Measurements from ENCODE around the gene CAPN11. TPM values are rescaled to one million over a fixed set of nuclear protein-coding genes. Genes with fewer than 3 reads are reported as not detected.

Gene CAPN11
- total and polyA plus RNA-seq, 2 of the 4 experiments (the other 2 are of a cell fraction), result not detected

DNA sequence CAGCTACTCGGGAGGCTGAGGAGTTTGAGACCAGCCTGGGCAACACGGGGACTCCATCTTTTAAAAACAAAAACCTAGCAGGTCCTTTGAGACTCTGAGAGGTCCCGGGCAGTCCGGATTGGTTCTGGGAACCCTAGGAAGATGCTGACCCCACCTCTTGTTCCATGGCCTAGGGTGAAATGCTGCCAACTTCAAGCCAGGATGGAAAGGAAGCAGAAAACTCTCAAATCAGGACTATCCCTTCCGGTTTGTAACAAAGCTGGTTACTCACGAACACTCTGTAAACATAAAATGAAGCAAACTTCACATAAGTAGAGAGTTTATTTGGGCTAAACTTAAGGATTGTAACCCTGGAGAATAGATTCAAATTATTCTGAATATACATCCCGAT lies 28.0 kb downstream of the CAPN11 start:
- ATAC-seq (ENCODE audit: low read depth) (no peak), DNase-seq (no peak)
- no peak overlapping the region for H2BK5ac ChIP-seq (ENCODE audit: low read depth, low read length, poor library complexity, severe bottlenecking)
- ChIA-PET POLR2A (ENCODE audit: unreplicated experiment) (no interaction called here), CTCF (interaction anchor here (0.6 kb wide), 2 partner anchors 10 to 30 kb away, joined by 3 to 9 read pairs; no protein-coding TSS in a partner anchor)
- H4K91ac ChIP-seq (ENCODE audit: insufficient read depth, low read depth, low read length), result no peak overlapping the region
- dilution Hi-C loops (cut with HindIII; ENCODE audit: low sequenced_read_pairs, unreplicated experiment), result no loop called here
- H3K9ac ChIP-seq (ENCODE audit: low read depth, low read length), result no peak overlapping the region
- 100% methylated on average over 2 of the region's 7 CpGs; no CpG with 5 or more reads in 1 of the 2 experiments for WGBS, 2 experiments (ENCODE audit: extremely low coverage in 2 of 2, insufficient read length in 1 of 2)
- H3K27ac ChIP-seq (ENCODE audit: insufficient read depth, low read length), result no peak overlapping the region
- H3K14ac ChIP-seq (replicated peaks; ENCODE audit: low read depth, low read length), result no peak overlapping the region
- H3K79me1 ChIP-seq (ENCODE audit: low read depth in 1 of 2, low read length in 2 of 2), result no peaks in the 10 kb centered on the region
- H2AFZ ChIP-seq (replicated peaks; ENCODE audit: low read length, poor library complexity), result no peak overlapping the region
- TF ChIP-seq CHD1 (IDR thresholded peaks at IDR 0.05; ENCODE audit: low read depth, low read length) (no peak), MAFK (IDR thresholded peaks at IDR 0.05; ENCODE audit: low read depth, low read length) (no peak), POLR2A (IDR thresholded peaks at IDR 0.05; ENCODE audit: low read depth, low read length) (no peak), USF2 (IDR thresholded peaks at IDR 0.05; ENCODE audit: low read depth, low read length) (no peak), SMC3 (IDR thresholded peaks at IDR 0.05; ENCODE audit: low read depth, low read length) (no peak), RAD21 (IDR thresholded peaks at IDR 0.05; ENCODE audit: low read length) (no peak), CEBPB (IDR thresholded peaks at IDR 0.05; ENCODE audit: low read depth, low read length) (no peak)
- TF ChIP-seq, protein P1, sequence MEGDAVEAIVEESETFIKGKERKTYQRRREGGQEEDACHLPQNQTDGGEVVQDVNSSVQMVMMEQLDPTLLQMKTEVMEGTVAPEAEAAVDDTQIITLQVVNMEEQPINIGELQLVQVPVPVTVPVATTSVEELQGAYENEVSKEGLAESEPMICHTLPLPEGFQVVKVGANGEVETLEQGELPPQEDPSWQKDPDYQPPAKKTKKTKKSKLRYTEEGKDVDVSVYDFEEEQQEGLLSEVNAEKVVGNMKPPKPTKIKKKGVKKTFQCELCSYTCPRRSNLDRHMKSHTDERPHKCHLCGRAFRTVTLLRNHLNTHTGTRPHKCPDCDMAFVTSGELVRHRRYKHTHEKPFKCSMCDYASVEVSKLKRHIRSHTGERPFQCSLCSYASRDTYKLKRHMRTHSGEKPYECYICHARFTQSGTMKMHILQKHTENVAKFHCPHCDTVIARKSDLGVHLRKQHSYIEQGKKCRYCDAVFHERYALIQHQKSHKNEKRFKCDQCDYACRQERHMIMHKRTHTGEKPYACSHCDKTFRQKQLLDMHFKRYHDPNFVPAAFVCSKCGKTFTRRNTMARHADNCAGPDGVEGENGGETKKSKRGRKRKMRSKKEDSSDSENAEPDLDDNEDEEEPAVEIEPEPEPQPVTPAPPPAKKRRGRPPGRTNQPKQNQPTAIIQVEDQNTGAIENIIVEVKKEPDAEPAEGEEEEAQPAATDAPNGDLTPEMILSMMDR (conservative IDR thresholded peaks at IDR 0.05; ENCODE audit: low read depth, low read length), result no peak
- H3K4me1 ChIP-seq (ENCODE audit: control insufficient read depth, insufficient read depth, low read length), result no peaks in the 10 kb centered on the region
- H4K5ac ChIP-seq (ENCODE audit: low read depth, low read length), result no peak overlapping the region
- no peak overlapping the region for H2AK5ac ChIP-seq (ENCODE audit: low read depth, low read length)
- no peak overlapping the region for H4K8ac ChIP-seq (ENCODE audit: low read depth in 2 of 2, low read length in 2 of 2)
- no peak overlapping the region for H2BK120ac ChIP-seq (ENCODE audit: low read depth, low read length)
- in situ Hi-C loops (cut with MboI; ENCODE audit: low sequenced_read_pairs), result no loop called here
- H3K23ac ChIP-seq (ENCODE audit: low read depth, low read length), result no peak overlapping the region
- H3K4me2 ChIP-seq (ENCODE audit: low read depth, low read length), result no peak overlapping the region
- no peaks in the 10 kb centered on the region for H3K9me3 ChIP-seq (ENCODE audit: control insufficient read depth, insufficient read depth, low read length)
- no peaks in the 10 kb centered on the region for H3K9me1 ChIP-seq (ENCODE audit: insufficient read depth, low read length)
- no peak overlapping the region for H2BK20ac ChIP-seq (ENCODE audit: low read depth, low read length)
- no peak overlapping the region for H2BK15ac ChIP-seq (ENCODE audit: low read depth, low read length)
- H2AK9ac ChIP-seq (replicated peaks; ENCODE audit: low read depth, low read length, poor library complexity), result no peak overlapping the region
- no TSS peak for BruUV-seq (replicated peaks)
- H4K20me1 ChIP-seq (ENCODE audit: insufficient read depth, low read length), result no peaks in the 10 kb centered on the region
- peaks cover 29% of the 10 kb centered on the region for H3K27me3 ChIP-seq (ENCODE audit: control insufficient read depth, insufficient read depth, low read length)
- H3K4me3 ChIP-seq (ENCODE audit: insufficient read depth, low read depth, low read length), result no peak overlapping the region
- no peak overlapping the region for H3K18ac ChIP-seq (ENCODE audit: low read depth, low read length)
- H3K4ac ChIP-seq (ENCODE audit: low read depth, low read length), result no peak overlapping the region
- intact Hi-C loops (cut with micrococcal nuclease), result no loop called here
- no peak overlapping the region for H3K56ac ChIP-seq (ENCODE audit: extremely low read depth, insufficient read depth, low read length)
- H3K36me3 ChIP-seq (ENCODE audit: control insufficient read depth, insufficient read depth, low read length), result no peaks in the 10 kb centered on the region
